ENCODE data around the gene CHRM2.

The CHRM2 gene

DNA sequence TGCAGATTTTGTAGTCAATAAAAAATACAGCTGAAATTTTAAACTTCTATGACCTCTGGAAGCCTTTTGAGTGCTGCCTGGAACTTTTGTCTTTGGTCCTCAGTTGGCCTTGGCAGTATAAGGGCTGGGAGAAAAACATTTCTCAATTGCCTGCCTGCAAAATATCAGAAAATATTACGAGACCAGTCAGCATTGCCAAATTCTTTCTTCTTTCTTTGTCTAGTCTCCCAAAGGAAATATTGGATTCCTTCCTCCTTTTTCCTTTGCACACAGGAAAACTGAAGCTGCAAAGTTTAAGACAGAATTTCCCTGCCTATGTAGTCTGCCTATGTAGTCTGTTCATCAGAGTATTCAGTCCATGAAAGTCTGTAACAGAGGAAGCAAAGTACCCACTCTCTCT, 95.9 kb downstream of the CHRM2 start:
- DNase-seq = no peak

DNA sequence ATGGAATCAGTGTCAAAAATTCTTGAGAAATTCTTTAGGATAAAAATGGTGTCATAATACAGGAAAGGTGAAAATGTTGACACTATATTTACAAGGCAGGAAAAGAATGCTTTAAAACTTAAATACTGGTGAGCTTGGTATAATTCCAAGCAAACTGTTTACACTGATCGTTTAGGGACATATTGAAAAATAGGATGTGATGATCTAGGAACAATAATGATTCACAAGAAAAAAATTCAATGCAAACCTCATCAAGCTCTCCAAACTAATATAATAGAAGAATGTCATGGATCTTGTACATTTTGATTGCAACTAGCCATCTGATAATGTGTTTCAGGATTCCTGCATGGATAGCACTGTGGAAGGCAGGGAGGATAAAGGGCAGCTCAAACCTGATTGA, 98.4 kb downstream of the CHRM2 start:
- no peak for DNase-seq

DNA sequence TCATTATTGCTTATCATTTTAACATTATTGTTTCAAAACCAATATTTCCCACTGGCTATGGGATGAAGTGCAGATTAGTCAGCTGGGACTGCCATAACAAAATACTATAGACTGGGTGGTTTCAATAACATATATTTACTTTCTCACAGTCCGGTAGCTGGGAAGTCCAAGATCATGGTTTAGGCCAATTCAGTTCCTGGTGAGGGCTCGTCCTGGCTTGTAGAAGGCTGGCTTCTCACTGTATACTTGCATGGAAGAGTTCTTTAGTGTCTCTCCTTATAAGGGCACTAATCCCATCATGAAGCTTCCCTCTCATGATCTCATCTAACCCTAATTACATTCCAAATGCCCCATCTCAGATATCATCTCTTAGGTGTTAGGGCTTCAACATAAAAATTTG, 101.3 kb downstream of the CHRM2 start:
- DNase-seq = no peak

DNA sequence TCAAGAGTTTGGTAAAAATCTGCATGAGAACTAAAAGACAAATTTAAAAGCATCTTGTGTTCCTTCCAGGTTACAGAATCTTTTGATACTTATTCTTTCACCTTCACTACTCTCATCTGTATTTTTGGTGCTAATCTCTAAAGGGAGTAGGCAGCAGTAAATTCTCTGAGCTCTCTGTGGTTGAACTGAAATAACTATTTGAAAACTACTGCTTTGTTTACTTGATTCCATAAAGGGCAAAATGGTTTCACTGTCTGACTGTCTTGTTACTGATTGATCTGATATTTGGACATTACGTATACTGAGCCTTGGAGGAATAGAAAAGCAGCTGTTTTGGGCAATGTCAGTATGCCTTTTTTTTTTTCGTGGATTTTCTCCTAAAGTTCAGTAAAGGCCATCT, 103.3 kb downstream of the CHRM2 start:
- DNase-seq = no peak

DNA sequence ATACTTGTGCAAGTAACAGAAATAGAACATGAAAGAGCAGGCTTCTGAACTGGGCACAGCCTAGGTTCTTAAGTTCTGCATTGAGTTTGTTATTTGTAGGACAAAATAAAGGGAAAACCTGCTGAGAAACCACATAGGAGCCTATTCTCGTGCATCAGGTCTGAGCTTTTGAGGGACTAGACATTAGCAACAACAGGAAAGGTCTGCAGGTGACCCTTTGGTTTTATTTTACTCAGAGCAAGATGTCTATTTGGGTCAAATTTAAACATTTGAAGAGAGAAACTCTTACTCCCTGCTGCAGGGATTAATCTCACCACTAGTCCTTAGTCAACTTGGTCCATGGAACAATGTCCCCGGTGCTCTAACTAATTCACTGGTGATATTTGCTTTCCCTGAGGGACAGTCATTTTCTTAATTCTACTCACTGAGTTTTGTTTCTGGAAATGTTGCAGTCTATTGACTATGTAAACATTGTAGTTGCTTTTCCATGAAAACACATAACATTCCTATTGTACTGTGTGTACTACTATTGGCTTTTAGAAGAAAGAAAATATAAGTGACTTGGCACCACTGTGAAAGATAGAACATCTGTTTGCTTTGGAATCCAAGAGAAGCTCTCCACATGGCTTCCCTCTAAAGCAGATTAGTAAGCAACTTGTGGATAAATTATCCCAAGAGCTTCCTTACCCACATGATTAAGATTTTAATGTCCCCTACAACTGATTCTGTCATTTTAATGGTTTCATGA, 108.2 kb downstream of the CHRM2 start:
- DNase-seq = no peak

DNA sequence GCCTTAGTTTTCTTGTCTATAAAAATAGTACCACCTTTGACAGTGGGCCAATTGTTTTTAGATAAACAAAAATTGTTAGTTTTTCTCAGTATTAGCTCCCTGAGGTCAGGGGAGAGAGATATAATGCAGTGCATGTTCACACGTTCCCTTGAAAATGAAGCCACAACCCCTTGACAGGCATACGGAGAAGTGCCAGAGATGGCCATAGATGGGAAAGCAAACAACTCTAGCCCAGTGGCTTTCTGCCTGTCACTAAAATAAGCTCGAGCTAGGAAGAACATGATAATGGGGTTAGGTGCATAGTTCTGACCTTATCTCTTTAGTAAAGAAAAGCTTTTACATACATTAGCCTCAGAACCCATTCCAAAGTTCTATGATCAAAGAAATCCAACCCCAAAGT, 124.9 kb downstream of the CHRM2 start:
- no peak for DNase-seq

DNA sequence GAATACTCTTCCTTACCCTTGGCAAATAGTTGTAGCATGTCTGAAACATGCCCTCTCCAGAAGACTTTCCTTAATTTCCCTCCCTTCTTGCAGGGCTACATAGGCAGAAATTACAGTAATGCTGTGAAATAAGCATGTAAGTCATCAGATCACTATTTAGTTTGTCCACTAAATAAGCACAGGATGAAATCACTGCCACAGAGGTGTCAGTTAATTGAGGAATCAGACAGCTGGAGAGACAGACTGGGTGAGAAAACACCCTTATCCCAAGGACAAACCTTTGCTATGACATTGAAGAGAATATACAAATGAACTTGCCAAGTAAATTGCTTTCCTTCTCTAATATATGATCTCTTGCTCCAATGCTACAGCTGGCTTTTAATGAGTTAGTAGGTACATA, 129.3 kb downstream of the CHRM2 start:
- no peak for DNase-seq

DNA sequence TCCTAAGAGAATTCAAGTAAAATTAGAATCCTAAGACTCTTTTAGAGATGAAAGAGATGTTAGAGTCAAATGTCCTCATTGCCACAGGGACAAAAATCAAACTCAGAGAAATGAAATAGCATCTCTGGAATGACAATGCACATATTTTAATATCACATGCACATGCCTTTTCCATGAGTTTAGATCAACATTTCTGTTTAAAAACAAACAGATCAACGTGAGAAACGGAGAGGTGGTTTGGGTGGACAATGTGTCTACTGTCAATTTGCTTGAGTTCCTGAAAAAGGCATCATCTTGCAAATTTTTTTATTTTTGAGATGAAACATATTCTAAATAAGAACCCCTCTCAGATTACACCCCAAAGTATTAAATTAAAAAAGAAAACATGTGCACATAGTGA, 130.0 kb downstream of the CHRM2 start:
- DNase-seq = no peak

DNA sequence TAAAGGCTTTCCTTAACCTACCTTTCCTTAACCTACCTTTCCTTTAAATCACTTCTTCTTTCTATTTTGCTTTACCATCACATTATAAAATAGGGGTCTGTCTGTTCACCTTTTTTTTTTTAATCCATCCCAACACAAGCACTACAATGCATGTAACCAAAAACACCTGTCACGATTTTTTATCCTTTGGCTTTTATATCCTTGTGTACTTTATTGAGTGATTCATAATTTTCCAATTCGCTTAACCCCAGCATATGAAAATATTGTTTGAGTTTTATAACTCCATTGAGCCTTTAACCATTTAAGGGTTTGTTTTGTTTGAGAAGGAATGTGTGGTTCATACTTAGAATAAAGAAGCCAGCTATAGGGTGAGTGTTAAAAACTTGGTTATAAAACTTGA, 132.2 kb downstream of the CHRM2 start:
- DNase-seq = no peak

DNA sequence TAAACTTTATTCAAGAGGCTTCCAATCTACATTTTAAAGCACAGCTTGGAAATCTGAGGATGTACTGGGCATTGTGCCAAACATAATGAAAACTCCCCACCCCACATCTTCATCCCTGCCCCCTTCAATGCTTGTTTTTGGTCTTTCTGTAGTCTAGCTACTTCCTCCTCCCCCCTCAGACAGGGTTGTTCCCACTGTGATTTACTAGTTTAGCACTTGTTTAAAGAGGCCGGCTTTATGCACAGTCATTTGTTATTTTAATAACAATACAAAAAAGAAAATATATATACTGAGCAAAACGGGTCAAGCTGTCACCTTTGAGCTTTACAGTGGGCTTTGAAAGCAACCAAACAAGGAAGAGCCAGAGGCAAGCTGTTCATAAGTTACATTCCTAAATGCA, 132.6 kb downstream of the CHRM2 start:
- DNase-seq = no peak

DNA sequence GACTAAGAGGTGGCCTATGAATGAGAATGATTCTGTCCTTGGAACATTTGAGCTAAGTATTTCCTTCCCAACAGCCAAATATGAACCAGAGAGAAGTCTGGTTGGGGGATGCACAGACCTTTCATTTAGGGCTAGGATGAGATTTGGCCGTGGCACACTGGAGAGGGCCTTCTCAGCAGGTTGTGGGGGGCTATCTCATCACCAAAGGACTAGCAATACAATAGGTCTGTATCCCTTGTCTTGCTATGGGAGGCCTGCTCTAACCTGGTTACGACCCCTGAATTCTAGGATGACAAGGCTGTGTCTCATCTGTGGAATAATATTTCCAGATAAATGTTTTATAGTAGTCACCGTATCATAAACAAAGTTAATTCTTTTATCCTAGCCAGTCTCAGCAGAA, 133.0 kb downstream of the CHRM2 start:
- DNase-seq = no peak

DNA sequence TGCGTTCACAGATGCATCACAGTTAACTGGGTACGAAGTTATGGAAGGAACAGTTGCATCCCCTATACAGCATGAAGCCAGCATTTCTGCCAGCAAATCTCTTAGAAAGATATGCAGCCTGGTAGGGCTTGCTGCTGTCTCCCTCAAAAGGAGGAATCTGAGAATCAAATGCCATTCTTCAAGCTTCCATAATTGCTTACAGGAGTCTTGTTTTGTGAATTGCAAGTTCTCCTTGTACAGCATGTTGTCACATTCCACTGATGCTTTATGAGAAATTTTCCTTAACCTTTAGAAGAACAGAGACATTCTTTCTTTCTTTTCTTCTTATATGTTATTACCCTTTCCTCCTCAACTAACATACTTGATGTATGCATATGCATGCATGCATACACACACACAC, 134.6 kb downstream of the CHRM2 start:
- DNase-seq = no peak

DNA sequence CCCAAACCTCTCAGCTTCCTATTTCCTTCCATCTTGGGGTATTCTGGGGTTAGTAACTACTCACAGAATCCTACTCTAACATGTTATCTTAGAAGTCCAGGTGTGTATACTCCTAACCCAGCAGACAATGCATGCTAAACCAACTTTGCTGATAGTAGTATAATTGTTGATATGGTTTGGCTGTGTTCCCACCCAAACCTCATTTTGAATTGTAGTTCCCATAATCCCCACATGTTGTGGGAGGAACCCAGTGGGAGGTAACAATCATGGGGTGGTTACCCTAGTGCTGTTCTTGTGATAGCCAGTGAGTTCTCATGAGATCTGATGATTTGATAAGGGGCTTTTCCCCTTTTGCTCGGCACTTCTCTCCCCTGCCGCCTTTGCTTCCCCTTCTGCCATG, 135.1 kb downstream of the CHRM2 start:
- no peak for DNase-seq

DNA sequence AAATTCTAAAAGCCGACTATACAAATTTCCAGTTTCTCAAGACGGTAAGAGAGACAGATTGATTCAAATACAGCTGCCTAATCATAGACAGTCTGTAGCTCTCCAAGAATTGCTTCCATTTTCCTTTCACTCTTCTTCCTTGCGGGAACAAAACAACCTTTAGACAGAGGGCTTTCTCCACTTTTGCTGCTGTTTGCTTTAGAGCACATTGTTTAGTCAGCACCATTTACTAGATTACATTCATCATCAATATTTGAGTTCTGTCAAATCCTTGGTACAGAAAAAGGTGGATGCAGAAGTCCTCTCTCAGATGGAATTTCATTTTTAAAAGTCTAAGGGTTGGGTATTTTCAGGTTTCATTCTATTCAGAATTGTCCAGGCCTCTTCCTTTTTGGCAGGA, 137.4 kb downstream of the CHRM2 start:
- no peak for DNase-seq

DNA sequence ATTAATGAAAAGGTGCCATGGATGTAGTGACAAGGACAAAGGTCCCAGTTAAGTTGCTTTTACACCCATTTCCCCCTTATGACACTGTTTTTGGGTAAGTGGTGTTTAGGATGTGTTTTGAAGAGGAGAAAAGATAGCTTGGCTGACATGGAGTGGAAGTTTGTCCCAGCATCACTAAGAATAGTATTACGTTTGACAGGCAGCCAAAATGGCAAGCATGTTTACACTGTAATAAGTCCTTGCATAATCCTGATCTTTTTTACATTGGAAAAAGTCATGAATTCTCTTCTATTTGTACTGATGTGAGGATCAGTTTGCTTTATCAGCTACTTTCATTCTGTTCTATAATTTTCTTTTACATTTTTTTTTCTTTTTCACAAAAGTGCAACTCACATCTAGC, 137.8 kb downstream of the CHRM2 start:
- DNase-seq = no peak

DNA sequence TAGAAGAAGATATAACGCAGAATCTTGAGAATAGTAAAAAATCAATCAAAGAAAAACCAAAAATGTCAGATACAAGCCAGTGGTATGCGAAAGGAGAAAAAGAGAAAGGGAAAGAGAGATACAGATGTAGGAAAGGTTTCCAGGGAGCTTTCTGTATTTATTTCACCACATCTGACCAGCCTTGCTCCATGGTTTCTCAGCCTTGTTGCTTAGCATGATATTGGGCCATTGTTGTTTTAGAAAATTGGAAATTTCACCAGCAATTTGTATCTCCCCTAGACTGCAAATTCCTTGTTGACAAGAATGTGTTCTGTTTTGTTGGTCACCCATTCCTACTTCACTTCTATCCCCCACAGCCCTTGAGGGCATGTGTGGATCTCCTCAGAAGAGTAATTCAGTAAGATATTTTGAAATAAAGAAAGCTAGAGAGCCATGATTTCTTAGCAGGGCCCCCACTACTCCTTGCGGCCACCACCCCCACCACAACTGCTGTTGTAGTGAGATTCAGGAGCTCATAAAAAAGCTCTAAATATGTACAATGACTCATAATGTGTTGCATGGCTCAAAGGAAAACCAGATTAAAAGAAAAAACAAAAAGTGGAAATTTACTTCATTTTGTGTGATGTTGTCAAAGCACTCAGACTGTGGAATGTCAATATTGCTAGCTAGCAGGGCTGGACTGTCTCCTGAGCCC, 138.7 kb downstream of the CHRM2 start:
- DNase-seq = no peak

DNA sequence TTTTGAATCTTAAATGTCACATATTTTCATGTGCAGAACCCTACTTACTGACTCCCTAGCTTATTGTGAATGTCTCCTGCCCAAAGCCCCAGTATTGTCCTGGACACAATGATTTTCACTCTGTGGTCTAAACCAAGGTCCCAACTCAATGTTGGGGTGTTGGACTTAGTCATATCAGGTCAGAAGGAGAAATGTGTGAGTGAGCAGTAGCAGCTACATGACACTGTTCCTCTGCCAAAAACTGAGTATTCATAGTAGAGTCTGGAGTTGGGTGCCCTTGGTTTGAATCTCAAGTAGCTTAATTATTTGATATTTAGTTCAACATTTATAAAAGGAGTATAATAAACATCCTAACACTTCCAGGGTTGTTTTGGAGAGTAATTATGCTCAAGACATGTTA, 141.0 kb downstream of the CHRM2 start:
- DNase-seq = no peak

DNA sequence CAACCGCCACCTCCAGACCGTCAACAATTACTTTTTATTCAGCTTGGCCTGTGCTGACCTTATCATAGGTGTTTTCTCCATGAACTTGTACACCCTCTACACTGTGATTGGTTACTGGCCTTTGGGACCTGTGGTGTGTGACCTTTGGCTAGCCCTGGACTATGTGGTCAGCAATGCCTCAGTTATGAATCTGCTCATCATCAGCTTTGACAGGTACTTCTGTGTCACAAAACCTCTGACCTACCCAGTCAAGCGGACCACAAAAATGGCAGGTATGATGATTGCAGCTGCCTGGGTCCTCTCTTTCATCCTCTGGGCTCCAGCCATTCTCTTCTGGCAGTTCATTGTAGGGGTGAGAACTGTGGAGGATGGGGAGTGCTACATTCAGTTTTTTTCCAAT, 146.6 kb downstream of the CHRM2 start:
- no peak for DNase-seq

DNA sequence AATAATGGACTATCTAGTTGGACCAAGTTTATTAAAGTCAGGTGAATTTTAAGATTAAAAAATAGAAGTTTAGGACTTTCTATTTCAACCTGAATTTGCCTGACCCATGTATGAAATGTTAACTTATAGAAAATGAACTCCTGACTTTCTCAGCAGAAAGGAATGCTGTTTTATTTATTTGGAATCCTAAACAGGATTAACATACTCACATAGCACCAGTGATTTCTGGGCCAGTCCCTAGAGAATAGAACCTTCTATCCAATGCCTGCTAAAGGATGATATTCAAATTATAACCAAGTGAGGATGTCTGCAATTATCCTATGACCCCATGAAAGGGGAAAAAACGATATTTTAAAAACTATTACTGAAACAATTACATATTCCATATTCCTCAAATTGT, 148.8 kb downstream of the CHRM2 start:
- DNase-seq = no peak

DNA sequence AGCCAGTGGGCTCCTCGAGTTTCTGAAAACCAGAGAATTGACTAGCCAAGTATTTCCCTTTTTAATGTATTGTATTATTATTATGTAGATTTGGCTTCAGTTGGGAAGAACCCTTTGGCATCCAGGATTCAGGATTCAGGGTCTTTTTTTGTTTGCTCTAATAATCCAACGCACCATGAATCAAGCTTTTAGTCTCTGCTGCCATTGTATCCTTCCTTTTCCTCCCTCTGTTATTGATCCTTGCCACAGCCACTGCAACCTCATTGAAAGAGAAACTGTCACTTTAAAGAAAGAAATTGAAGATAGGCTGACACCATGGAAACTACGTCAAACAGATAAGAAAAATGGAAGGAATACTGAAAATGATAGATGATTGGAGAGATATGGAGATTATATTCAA, 150.0 kb downstream of the CHRM2 start:
- no peak for DNase-seq

DNA sequence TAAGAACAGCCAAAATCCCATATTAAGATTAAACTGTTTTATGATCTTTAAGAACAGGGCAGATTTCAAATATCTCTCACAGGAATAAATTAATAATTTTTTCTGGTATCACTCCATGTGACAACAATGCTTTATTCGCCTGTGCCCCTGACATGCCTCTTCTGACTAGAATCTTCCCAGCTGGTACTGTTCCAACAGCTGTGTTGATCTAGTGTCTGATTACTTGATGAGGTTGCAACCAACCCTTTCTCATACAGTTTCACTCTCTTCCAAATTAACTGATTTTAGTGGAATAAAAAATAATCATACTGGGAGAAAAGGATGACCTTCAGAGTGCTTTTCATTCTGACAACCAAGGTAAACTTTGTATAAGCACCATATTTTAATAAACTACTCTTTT, 151.9 kb downstream of the CHRM2 start:
- no peak for DNase-seq

DNA sequence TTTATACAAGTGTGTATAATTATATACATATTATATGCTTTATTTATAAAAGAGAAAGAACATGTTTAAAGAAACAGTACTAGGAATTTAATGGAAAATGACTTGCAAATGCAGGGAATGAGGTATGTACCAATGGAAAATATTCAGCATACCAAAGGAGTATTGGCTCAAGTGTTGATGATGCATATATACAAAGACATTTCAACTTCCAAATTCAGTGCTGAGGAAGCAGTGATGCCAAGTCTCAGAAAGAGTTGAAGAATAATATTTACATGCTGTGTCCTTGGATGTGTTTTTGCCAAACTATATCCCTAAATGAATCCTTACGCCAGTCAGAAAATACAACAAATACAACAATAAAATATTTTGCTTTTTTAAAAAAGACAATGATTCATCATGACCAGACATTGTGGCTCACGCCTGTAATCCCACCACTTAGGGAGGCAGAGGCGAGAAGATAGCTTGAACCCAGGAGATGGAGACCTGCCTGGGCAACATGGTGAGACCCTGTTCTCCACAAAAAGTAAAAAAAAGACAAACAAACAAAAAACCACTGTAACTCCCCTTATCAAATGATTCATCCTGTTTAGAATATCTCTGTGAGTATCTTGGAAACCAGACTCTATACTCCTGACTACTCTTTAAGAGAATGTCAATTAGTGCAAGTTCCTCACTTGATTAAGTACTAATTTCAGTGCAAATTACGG, 157.2 kb downstream of the CHRM2 start:
- no peak for DNase-seq

DNA sequence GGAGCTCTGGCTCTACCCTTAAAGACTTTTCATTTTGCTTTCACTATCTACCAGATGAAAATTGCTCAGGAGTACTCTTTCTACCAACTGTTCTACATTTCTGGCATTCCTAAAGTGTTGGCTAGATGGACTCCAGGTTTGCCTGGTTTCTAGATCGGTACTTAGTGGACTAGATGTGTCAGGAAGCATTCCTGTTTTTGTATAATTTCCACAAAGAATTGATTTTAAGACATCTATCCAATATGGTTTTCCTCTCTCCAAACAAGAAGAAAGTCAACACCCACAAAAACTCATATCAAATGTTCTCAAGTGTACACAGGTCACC, 157.7 kb downstream of the CHRM2 start:
- no peak for DNase-seq

DNA sequence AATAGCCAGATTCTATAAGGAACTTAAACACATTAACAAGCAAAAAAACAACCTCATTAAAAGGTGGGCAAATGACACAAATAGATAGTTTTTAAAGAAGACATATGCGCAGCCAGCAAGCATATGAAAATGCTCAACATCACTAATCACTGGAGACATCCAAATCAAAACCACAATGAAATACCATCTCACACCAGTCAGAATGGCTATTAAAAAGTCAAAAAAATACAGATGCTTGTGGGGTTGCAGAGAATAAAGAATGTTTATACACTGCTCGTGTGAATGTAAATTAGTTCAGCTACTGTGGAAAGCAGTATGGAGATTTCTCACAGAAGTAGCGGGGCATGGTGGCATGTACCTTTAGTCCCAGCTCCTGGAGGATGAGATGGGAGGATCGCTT, 164.0 kb downstream of the CHRM2 start:
- DNase-seq = no peak

DNA sequence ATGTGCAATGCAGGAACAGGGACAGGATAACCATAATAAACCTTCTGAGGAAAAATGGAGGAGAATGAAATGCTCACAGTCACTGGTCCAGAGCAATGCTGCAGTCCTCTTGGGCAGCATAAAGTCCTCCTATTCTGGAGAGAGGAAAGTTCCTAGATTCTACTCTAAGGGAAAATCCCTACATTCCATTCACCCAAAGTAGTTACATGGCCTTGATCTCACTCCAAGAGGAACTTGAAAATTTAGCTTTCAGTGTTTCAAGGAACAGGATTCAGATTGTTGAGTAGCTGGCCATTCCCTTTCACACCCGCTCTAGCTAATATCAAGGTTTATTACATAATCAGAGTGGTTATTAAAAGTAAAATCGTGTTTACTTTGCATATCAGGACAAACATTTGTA, 168.3 kb downstream of the CHRM2 start:
- no peak for DNase-seq

All from bone marrow (tissue), 2 donors.